HFF-Myc (cell line): ENCODE results near the gene TTLL10.

Experiments used
- DNase-seq: peaks from one replicate; pipeline ENCODE4 v3.0.0-alpha.2; 2011; ENCODE audit warnings: low read depth; ENCODE audit errors: extremely low read depth
- H3K4me3 ChIP-seq: replicated peaks from 2 replicates; pipeline ENCODE4 v1.5.1; 2011; ENCODE audit warnings: low read depth, mild to moderate bottlenecking, control low read depth, low read length
- CTCF ChIP-seq: IDR thresholded peaks from 2 replicates; pipeline ENCODE4 v1.5.1; 2012; ENCODE audit warnings: mild to moderate bottlenecking, low read depth, low read length, control low read depth; ENCODE audit errors: missing control alignments

Gene TTLL10

GRCh38 chr1:1221887-1222574 is 48.4 kb downstream of the TTLL10 start:
- no peak for TF ChIP-seq CTCF
- no peak for DNase-seq
- H3K4me3 ChIP-seq: no peak overlapping the region

- no peak overlapping the region for H3K4me3 ChIP-seq
- DNase-seq: no peak
- TF ChIP-seq CTCF: no peak
These were observed 49.0 kb downstream of the TTLL10 start for GRCh38 chr1:1222575-1223225.

- TF ChIP-seq CTCF: no peak
- no peak for DNase-seq
- no peak overlapping the region for H3K4me3 ChIP-seq
These were observed 49.6 kb downstream of the TTLL10 start for GRCh38 chr1:1223321-1223720.

GRCh38 chr1:1223891-1224290 is 50.2 kb downstream of the TTLL10 start:
- no peak for DNase-seq
- no peak overlapping the region for H3K4me3 ChIP-seq
- no peak for TF ChIP-seq CTCF

GRCh38 chr1:1225238-1225845 is 51.7 kb downstream of the TTLL10 start:
- no peak for TF ChIP-seq CTCF
- no peak for DNase-seq
- no peak overlapping the region for H3K4me3 ChIP-seq

GRCh38 chr1:1225913-1226312 is 52.2 kb downstream of the TTLL10 start:
- no peak for DNase-seq
- TF ChIP-seq CTCF: no peak
- H3K4me3 ChIP-seq: no peak overlapping the region
